Thymus (tissue), 11 donors: ENCODE data around the gene METTL4. TPM values are rescaled to one million over a fixed set of nuclear protein-coding genes. Genes with fewer than 3 reads are reported as not detected.
"Not testable (repeated sequence)": the region's sequence is repeated elsewhere in the genome, so short reads cannot be mapped to it uniquely, and the experiment has no call there.

Source experiments
- DNase-seq, 9 donors: peaks; one replicate each; pipeline ENCODE4 v3.0.0-alpha.2; 2013; ENCODE audit warnings: low spot score in 9 of 9, low read depth in 6 of 9, missing footprints in 1 of 9
- H3K27ac ChIP-seq, 2 donors: one replicate each; pipeline ENCODE4 v1.5.1; 2013; ENCODE audit warnings: control low read depth in 1 of 2, low read depth in 1 of 2, low read length in 1 of 2, mild to moderate bottlenecking in 1 of 2, moderate library complexity in 1 of 2
- H3K27me3 ChIP-seq, 2 donors: one replicate each; pipeline ENCODE4 v1.5.1; 2013; ENCODE audit warnings: low read length in 1 of 2; ENCODE audit not compliant: control insufficient read depth in 2 of 2, insufficient read depth in 1 of 2
- H3K36me3 ChIP-seq, 2 donors: one replicate each; pipeline ENCODE4 v1.5.1; 2013; ENCODE audit warnings: low read length in 1 of 2, mild to moderate bottlenecking in 1 of 2, moderate library complexity in 1 of 2; ENCODE audit not compliant: control insufficient read depth in 2 of 2, insufficient read depth in 2 of 2
- H3K4me1 ChIP-seq, 2 donors: one replicate each; pipeline ENCODE4 v1.5.1; 2013; ENCODE audit warnings: low read length in 2 of 2; ENCODE audit not compliant: control insufficient read depth in 2 of 2, insufficient read depth in 2 of 2
- H3K4me3 ChIP-seq, 2 donors: one replicate each; pipeline ENCODE4 v1.5.1; 2013; ENCODE audit warnings: low read length in 2 of 2, control low read depth in 1 of 2, mild to moderate bottlenecking in 1 of 2
- H3K9me3 ChIP-seq, 2 donors: one replicate each; pipeline ENCODE4 v1.5.1; 2013; ENCODE audit warnings: low read length in 1 of 2, mild to moderate bottlenecking in 1 of 2; ENCODE audit not compliant: control insufficient read depth in 2 of 2, insufficient read depth in 1 of 2
- WGBS: extraction: QIAGEN DNeasy Blood & Tissue Kit; methylation state at CpG from one replicate; pipeline ENCODE4 v1.1.7; 2013; 5-methylcytosine and 5-hydroxymethylcytosine counted together
- polyA plus RNA-seq: library from polyadenylated mRNA; stranded (reverse); fragments of 200-250 nt; gene quantifications from one replicate; pipeline ENCODE4 v1.2.3, GENCODE V29; 2013
- total RNA-seq: library from RNA; stranded (reverse); fragments of 120-200 nt; gene quantifications from one replicate; pipeline ENCODE4 v1.2.4, GENCODE V29; 2013
- donor health status: healthy.

METTL4 gene
- total and polyA plus RNA-seq, 2 donors: 9.3 to 18.9 TPM

- H3K27me3 ChIP-seq: no peaks in the 10 kb centered on the region
- H3K9me3 ChIP-seq: no peaks in the 10 kb centered on the region
- peaks cover 4 to 10% of the 10 kb centered on the region in 2 donors for H3K36me3 ChIP-seq
- H3K27ac ChIP-seq: no peak overlapping the region
- no peak overlapping the region for H3K4me3 ChIP-seq
- H3K4me1 ChIP-seq: no peaks in the 10 kb centered on the region
- DNase-seq: no peak
- over 99% methylated on average over 2 of the region's 2 CpGs for WGBS
Measured at GRCh38 chr18:2536063-2536462, 35.2 kb downstream of the METTL4 start.

GRCh38 chr18:2535419-2535910, 35.8 kb downstream of the METTL4 start:
- Histone ChIP-seq H3K4me3 (no peak overlapping the region), H3K4me1 (no peaks in the 10 kb centered on the region), H3K9me3 (no peaks in the 10 kb centered on the region), H3K36me3 (peaks cover 4 to 10% of the 10 kb centered on the region in 2 donors), H3K27me3 (no peaks in the 10 kb centered on the region), H3K27ac (no peak overlapping the region)
- DNase-seq: no peak
- 97% methylated on average over 1 of the region's 1 CpG for WGBS

GRCh38 chr18:2534906-2535305, 36.4 kb downstream of the METTL4 start:
- DNase-seq: no peak
- Histone ChIP-seq H3K4me1 (no peaks in the 10 kb centered on the region), H3K27me3 (no peaks in the 10 kb centered on the region), H3K36me3 (peaks cover 4 to 10% of the 10 kb centered on the region in 2 donors), H3K9me3 (no peaks in the 10 kb centered on the region), H3K4me3 (no peak overlapping the region), H3K27ac (no peak overlapping the region)
- 97% methylated on average over 1 of the region's 1 CpG for WGBS

- peaks cover 4 to 8% of the 10 kb centered on the region in 2 donors for H3K36me3 ChIP-seq
- no peak overlapping the region for H3K4me3 ChIP-seq
Measured at GRCh38 chr18:2532797-2533196, 38.5 kb downstream of the METTL4 start.

GRCh38 chr18:2531751-2532150, 39.6 kb downstream of the METTL4 start:
- no peak overlapping the region for H3K27ac ChIP-seq
- no peaks in the 10 kb centered on the region for H3K4me1 ChIP-seq
- no peaks in the 10 kb centered on the region for H3K27me3 ChIP-seq
- no peaks in the 10 kb centered on the region for H3K9me3 ChIP-seq
- peaks cover 4 to 8% of the 10 kb centered on the region in 2 donors for H3K36me3 ChIP-seq
- no peak for DNase-seq
- 98% methylated on average over 2 of the region's 2 CpGs for WGBS
- no peak overlapping the region for H3K4me3 ChIP-seq

More at GRCh38 chr18:2532797-2533196, 38.5 kb downstream of the METTL4 start:
- Histone ChIP-seq H3K27ac (no peak overlapping the region), H3K4me1 (no peaks in the 10 kb centered on the region), H3K27me3 (no peaks in the 10 kb centered on the region), H3K9me3 (no peaks in the 10 kb centered on the region)
- WGBS: 96% methylated on average over 2 of the region's 2 CpGs
- no peak for DNase-seq

GRCh38 chr18:2529154-2529553, 42.2 kb downstream of the METTL4 start:
- 97% methylated on average over 7 of the region's 7 CpGs for whole genome bisulfite sequencing
- H3K27ac ChIP-seq: no peak overlapping the region
- DNase-seq: no peak

GRCh38 chr18:2526329-2526728, 45.0 kb downstream of the METTL4 start:
- H3K27me3 ChIP-seq: no peaks in the 10 kb centered on the region
- H3K9me3 ChIP-seq: no peaks in the 10 kb centered on the region
- H3K27ac ChIP-seq: no peak overlapping the region
- no peaks in the 10 kb centered on the region for H3K36me3 ChIP-seq
- no peak for DNase-seq
- no peak overlapping the region for H3K4me3 ChIP-seq
- WGBS: 95% methylated on average over 2 of the region's 2 CpGs
- no peaks in the 10 kb centered on the region for H3K4me1 ChIP-seq

More at GRCh38 chr18:2529154-2529553, 42.2 kb downstream of the METTL4 start:
- no peaks in the 10 kb centered on the region for H3K36me3 ChIP-seq
- H3K9me3 ChIP-seq: no peaks in the 10 kb centered on the region
- no peaks in the 10 kb centered on the region for H3K4me1 ChIP-seq
- H3K4me3 ChIP-seq: no peak overlapping the region
- H3K27me3 ChIP-seq: no peaks in the 10 kb centered on the region

GRCh38 chr18:2524794-2525198, 46.5 kb downstream of the METTL4 start:
- H3K27me3 ChIP-seq, H3K9me3 ChIP-seq, DNase-seq, H3K36me3 ChIP-seq, H3K4me1 ChIP-seq, H3K4me3 ChIP-seq, H3K27ac ChIP-seq: not testable (repeated sequence)
- WGBS: 59% methylated on average over 2 of the region's 2 CpGs

GRCh38 chr18:2522112-2522511, 49.2 kb downstream of the METTL4 start:
- Histone ChIP-seq H3K9me3 (no peaks in the 10 kb centered on the region), H3K4me3 (no peak overlapping the region), H3K27ac (no peak overlapping the region), H3K36me3 (no peaks in the 10 kb centered on the region), H3K4me1 (no peaks in the 10 kb centered on the region), H3K27me3 (no peaks in the 10 kb centered on the region)
- WGBS: 90% methylated on average over 4 of the region's 4 CpGs
- DNase-seq: no peak

GRCh38 chr18:2518473-2518872, 52.8 kb downstream of the METTL4 start:
- no peak for DNase-seq

More at GRCh38 chr18:2518473-2518872, 52.8 kb downstream of the METTL4 start:
- Histone ChIP-seq H3K9me3 (no peaks in the 10 kb centered on the region), H3K4me1 (no peaks in the 10 kb centered on the region), H3K36me3 (no peaks in the 10 kb centered on the region), H3K4me3 (no peak overlapping the region), H3K27me3 (no peaks in the 10 kb centered on the region), H3K27ac (no peak overlapping the region)
- WGBS: 85% methylated on average over 5 of the region's 5 CpGs
